AG09309 (cell line): ENCODE results near the gene ARMH3.

Experiments used
- DNase-seq: peaks from one replicate; pipeline ENCODE4 v3.0.0-alpha.2; 2010; ENCODE audit warnings: low read depth
- H3K4me3 ChIP-seq: 2 replicates; pipeline ENCODE4 v1.5.1; 2011; ENCODE audit warnings: mild to moderate bottlenecking, low read depth, low read length, moderate library complexity; ENCODE audit not compliant: control insufficient read depth
- TF ChIP-seq, protein P1 (sequence below): IDR thresholded peaks from 2 replicates; pipeline ENCODE4 v1.5.1; 2011; ENCODE audit warnings: mild to moderate bottlenecking, low read depth, low read length, inconsistent platforms; ENCODE audit not compliant: insufficient read depth, control insufficient read depth; ENCODE audit errors: missing control alignments

Gene ARMH3

GRCh38 chr10:101968286-101968939 is 87.6 kb downstream of the ARMH3 start:
- DNase-seq: no peak
- TF ChIP-seq, protein P1, sequence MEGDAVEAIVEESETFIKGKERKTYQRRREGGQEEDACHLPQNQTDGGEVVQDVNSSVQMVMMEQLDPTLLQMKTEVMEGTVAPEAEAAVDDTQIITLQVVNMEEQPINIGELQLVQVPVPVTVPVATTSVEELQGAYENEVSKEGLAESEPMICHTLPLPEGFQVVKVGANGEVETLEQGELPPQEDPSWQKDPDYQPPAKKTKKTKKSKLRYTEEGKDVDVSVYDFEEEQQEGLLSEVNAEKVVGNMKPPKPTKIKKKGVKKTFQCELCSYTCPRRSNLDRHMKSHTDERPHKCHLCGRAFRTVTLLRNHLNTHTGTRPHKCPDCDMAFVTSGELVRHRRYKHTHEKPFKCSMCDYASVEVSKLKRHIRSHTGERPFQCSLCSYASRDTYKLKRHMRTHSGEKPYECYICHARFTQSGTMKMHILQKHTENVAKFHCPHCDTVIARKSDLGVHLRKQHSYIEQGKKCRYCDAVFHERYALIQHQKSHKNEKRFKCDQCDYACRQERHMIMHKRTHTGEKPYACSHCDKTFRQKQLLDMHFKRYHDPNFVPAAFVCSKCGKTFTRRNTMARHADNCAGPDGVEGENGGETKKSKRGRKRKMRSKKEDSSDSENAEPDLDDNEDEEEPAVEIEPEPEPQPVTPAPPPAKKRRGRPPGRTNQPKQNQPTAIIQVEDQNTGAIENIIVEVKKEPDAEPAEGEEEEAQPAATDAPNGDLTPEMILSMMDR: no peak
- H3K4me3 ChIP-seq: no peak overlapping the region

DNA sequence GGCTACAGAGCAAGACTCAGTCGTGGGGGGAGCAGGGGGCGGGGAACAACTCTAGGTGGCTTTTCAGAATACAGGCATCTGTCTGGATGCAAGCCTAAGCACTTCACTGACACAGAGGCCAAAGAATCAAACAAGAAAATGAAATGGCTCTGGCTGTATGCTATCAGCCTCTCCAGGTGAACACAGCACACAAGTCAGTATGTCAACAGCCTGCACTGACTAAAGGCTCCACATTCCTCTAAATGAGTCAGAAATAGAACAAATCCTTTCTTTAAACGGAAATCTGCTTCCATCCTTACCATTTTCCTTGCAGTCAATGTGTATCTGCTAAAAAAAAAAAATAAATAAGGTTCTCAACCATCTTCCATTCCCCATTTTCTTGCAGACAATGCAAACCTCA is 88.3 kb downstream of the ARMH3 start:
- DNase-seq: no peak
- TF ChIP-seq, protein P1: no peak
- H3K4me3 ChIP-seq: no peak overlapping the region

DNA sequence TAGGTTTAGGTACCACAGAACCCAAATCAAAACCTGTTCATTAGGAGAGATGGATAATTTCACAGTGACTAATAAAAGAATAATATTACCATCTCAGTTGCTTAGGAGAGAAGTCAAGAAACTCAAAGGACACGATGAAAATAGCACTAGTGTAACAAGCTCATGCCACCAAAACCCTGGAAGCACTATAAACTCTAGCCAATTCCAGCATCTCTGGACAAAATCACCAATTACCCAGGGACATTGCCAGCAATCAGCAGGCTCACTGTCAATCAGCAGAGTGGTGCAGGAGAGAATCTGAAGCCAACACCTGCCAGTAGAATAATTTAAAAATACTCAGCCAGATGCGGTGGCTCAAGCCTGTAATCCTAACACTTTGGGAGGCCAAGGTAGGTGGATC is 88.9 kb downstream of the ARMH3 start:
- H3K4me3 ChIP-seq: no peak overlapping the region
- TF ChIP-seq, protein P1: no peak
- no peak for DNase-seq

DNA sequence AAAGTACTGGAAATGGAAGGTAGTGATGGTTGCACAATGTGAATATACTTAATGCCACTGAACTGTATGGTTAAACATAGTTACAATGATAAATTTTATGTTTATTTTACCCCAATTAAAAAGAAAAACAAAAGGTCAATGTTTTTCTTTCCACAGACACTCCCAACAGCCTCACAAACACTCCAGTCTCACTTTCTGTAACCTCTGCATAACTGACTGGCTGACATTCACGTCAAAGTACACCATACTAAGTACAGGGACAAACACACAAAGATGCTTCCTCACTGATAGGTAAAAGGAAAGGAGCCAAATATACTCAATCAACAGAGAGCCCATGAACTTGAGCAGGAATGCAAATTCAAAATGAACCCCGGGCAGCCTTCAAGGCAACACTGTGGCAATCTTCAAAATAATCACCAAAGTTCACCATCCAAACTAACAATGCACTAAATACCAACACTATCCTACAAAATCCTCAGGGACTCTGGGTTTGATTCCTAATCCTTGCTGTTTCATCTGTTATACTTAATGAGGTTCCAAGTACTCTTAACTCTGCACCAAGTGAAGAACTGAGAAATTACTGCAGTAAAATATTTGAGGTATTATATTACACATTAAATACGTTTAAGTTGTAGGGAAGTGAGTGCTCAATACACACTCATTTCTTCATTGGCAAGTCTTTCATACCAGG is 90.8 kb downstream of the ARMH3 start:
- H3K4me3 ChIP-seq: no peak overlapping the region
- TF ChIP-seq, protein P1: no peak
- DNase-seq: no peak

DNA sequence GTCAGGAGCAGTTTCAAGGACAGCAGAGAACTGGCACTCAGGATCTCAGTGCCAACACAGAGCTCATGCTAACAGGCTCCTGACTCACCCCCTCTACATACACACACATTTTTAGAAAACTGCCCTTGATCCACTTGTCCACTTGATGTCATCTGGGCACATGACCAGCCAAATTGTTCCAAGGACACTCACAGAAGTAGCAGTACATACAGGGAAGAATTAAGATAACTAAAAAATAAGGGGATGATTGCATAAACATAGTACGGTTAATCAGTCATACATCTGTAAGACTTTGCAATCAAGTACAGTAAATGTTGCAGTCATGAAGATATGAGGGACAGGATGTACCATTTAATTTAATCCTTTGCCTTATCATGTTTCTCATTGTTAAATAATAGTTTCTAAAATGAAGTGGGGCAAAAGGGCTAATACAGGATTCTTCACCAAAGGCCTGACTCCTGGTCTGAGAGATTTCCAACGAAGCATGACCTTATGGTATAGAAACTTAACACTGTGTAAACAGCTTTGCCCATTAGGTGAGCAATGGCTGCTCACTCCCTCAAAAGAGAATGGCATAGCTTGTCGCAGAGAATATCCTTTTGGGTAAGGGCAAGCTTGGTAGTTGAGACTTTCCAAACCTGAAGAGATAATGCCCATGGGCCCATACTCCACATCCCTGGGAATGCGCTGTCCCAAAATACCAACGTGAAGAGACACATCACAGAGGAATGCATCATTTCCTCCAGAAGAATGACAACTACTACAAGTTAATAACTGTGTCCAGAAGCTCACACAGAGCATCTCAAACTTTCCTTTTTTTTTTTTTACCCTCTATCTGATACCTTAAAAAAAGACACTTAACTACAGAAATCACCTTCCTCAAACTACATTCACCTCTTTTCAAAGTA is 94.1 kb downstream of the ARMH3 start:
- no peak for DNase-seq
- TF ChIP-seq, protein P1: no peak
- H3K4me3 ChIP-seq: no peak overlapping the region

- DNase-seq: no peak
- H3K4me3 ChIP-seq: no peak overlapping the region
- TF ChIP-seq, protein P1: no peak
Observed at GRCh38 chr10:101960879-101961395, 95.0 kb downstream of the ARMH3 start.
